A673 (cell line): ENCODE measurements around the gene NDST4.

Experiments
- CTCF ChIP-seq: fragments of 300-800, 200-600 bp; sonication (generic); conservative IDR thresholded peaks from 2 replicates; pipeline ENCODE4 v1.5.1; 2017; ENCODE audit warnings: low read depth, mild to moderate bottlenecking, antibody characterized with exemption, low read length, moderate library complexity, mixed read lengths
- EZH2 ChIP-seq: fragments of 200-600 bp; sonication (generic); IDR thresholded peaks from 2 replicates; pipeline ENCODE4 v1.6.1; 2017; ENCODE audit warnings: borderline replicate concordance, low read depth, mild to moderate bottlenecking, mixed read lengths, antibody characterized with exemption, low read length; ENCODE audit not compliant: poor library complexity, severe bottlenecking

- TF ChIP-seq CTCF (no peak), EZH2 (no peak)
Observed at GRCh38 chr4:114976901-114977300, 136.5 kb downstream of the NDST4 start.
